GM21825 (cell line): Measurements from ENCODE around the gene FIGLA.
"Not testable (repeated sequence)": the region's sequence is repeated elsewhere in the genome, so short reads cannot be mapped to it uniquely, and the experiment has no call there.

Experiments
- ATAC-seq: cut with Tn5 transposase; IDR thresholded peaks from one replicate; pipeline ENCODE4 v1.9.1; 2021; ENCODE audit warnings: mild to moderate bottlenecking, moderate library complexity; ENCODE audit not compliant: unreplicated experiment

FIGLA gene

DNA sequence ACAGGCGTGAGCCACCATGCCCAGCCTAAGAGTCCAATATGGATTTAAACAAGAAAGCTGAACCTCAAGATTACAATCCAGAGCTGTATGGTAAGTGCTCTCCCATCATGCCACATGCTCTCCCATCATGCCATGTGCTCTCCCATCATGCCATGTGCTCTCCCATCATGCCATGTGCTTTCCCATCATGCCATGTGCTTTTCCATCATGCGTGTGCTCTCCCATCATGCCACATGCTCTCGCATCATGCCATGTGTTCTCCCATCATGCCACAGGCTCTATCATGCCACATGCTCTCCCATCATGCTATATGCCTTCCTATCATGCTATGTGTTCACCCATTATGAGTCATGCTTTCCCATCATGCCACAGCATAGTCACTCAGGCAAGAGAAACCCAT lies 43.2 kb downstream of the FIGLA start:
- no peak for ATAC-seq

DNA sequence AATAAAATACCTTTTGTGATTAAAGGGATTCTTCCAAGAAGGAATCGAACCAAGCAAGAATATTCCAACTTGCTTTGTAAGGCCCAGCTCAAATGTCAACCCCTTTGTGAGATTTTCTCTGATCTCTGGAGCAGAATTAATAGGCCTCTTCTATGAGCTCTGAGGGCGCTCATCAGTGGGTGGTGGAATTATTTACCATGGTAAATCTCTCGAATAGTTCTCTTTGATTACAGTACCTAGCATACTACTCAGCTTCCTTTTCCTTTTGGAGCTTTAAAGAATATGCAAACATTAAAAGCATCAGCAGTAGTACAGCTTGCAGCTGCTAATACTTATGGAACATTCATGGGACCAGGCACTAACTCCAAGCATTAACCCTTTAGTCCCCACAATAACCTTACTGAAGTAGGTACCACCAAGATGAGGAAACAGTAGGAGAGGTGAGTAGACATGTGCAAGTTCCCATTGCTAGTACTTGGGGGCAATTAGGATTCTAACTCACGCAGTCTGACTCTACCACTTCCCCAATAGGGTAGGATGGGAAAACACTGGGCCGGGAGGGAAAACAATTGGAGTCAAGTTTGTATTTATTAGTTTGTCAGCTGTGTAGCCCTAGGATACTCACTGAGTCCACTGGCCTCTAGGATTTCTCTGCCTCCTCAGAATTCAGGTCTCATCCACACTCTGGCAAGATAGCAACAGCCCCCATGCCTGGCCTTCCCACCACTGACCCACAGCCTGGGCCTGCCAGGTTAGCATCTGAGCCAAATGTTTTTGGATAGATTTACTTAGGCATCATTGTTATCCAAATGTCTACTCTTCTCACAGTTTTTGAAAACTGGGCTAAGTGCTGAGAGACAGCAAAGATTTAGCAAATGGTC lies 44.1 kb downstream of the FIGLA start:
- ATAC-seq, result no peak

DNA sequence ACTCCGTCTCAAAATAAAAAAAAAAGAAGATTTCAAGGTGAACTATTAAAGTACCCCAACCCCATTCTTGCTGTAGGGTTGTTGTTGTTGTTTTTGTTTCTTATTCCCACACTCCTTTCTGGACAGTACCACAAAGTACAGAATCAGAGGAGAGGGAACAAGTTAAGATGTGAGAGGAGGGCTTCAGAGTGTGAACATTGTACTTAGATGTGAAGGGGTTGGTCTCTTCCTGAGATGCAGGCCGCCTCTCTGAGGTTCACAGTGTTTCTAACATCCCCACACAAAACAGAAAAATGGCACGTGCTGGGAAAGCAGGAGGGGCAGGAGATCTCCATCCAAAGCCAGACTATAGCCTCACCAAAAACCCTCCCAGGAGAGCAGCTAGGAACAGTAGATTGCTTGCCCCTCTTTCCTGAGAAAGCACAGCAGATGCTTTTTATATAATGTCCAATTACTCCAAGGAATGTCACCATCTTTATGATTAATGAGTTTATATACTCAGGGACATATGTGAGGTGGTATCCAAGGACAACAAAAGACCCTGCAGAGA lies 45.1 kb downstream of the FIGLA start:
- ATAC-seq, result no peak

DNA sequence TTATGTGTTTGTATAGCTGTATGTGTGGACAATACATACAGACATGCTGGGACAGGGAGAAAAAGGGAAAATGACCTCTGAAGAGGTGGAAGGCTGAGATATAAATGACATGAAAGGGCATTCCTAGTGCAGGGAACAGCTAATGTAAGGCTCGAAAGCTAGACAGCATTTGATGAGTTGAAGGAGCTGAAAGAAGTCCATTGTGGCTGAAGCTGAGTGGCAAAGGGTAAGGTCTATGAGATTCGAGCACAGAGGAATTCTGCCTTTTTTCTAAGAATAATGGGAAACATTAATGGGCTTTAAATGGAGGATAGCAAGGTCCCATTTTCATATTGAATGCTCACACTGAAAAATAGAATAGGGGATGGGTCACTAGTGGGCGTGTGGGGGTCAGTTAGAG lies 46.0 kb downstream of the FIGLA start:
- ATAC-seq, result no peak

DNA sequence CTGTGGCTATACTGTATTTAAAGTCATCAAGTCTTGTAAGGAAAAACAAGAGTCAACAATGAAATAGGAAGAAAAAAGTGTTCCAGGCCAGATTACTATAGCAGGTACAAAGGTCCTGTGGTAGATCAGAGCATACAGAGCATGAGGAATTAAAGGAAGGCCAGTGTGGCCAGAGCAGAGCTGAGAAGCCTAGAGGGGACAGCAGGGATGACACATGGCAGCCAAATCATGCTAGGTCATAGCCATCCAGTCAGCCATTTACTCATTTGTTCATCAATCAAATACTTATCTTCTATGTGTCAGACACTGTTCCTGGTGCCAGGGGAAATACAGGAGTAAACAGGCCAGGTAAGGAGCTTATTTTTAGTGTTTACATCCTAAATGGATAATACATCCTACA lies 46.8 kb downstream of the FIGLA start:
- no peak for ATAC-seq

DNA sequence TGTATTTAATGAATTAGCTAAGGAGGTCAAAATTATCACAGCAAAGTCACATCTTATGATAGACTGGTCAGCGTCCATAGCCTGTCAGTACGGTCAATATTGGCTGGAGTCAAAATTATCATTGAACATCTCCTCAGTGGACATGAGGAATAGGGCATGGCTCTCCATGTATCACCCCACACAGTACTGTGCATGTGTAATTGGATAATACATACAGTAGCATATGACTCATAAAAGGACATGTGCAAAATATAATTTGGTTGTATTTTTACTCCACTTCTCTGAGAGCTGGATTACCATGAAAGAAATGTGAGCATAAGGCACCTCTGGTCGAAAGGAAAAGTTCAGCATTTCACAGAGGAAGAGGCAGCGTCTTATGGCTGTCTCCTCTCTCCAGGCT lies 47.4 kb downstream of the FIGLA start:
- no peak for ATAC-seq

DNA sequence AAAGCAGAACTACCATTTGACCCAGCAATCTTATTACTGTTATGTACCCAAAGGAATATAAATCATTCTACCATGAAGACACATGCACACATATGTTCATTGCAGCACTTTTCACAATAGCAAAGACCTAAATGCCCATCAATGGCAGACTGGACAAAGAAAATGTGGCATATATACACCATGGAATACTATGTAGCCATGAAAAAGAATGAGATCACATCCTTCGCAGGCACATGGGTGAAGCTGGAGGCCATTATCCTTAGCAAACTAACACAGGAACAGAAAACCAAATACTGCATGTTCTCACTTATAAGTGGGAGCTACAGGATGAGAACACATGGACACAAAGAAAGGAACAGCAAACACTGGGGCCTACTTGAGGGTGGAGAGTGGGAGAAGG lies 51.0 kb downstream of the FIGLA start:
- not testable (repeated sequence) for ATAC-seq

DNA sequence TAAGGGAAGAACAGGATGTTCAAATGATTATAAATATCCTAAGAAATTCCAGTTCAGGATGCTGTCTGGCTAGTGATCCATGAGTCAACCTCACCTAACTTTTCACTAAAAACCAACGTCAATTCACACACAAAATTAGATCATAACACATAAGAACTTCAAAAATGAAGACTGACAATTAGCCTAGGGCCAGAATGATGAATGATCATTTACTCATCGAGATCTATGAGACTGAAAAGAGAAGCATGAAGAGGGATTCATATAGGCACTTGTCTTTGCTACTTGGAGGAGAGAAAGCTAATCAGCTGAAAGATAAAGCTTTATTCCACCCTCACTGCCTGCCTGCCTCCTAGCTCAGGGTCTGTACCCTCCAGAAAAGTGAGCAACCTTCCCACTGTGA lies 52.3 kb downstream of the FIGLA start:
- ATAC-seq, result no peak

DNA sequence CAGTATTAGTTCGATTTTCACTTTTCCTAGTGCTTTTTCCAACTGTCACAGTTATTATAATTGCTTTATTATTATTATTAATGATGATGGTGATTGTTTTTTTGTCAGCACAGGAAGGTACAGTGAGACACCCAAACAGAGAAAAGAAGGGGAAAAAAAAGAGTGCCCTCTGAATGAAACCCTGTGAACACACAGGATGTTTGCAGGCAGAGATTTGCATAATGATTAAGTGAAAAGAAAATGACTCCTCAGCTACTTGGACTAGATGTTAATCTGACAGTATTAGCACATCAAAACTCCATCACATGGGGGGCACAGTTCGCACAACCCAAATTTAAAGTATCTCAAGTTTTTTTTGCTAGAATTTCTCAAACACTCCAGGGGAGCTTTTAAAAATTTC lies 55.4 kb downstream of the FIGLA start:
- ATAC-seq, result no peak

DNA sequence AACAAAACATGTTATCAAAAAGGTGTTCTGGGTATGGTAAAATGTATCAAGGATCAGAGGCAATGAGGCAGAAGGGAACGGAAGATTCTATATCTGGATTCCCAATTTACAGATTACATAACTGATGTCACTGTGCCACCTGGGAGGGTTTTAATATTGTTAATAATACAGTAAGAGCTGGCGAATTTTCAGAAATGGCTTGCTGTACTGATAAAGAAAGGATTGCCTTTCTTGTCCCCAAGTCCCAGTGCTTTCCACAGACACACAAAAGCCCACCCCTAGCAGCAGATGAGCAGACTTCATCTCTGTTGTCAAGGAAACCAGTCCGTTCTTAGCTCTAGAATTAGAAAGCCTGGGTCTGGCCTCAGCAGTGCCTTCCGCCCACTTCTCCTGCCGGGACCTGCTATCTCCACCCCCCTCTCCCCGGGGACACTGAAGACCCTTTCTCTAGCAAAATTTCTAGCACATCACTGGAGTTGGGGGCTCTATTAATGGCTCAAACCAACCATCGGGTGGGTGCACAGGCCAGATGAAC lies 56.7 kb downstream of the FIGLA start:
- ATAC-seq, result no peak

DNA sequence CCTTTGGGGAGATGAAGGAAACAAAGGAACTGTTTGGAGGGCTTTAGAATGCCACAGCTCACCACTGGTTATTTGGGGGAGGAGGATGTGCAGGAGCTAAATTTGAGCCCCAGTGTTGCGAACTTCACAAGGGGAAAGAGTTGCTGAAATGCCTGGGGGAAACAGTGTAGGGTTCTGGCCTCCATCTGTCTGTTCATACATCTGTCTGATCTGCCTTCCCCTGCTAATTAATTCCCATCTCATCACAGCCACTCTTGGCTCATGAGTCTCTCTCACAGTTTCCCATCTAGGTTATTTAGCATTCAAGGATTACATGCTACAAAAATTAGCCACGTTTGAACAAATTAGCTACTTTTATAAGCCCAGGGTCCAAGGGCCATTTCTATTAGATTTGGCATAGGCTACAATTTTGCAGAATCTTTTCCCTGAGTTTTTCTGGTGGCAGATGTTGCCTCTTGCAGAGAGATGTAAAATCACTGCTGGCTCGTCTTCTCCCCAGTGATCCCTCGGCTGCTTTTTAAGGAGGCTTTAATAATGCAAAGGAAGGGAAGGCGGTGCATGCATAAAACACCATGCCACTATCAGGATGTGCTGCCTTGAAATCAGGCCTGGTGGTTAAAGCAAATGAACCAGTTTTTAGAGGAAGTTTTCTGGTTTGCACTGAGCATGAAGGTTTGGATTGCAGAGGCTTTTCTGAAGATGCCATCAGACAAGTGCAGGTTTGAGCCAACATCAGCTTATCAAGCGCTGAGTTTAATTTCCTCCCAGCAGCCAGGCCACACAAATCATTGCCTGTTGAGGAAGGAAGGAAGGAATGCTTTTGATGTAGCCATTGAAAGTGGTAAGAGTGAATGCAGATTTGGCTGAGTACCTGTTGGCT lies 57.4 kb downstream of the FIGLA start:
- no peak for ATAC-seq

DNA sequence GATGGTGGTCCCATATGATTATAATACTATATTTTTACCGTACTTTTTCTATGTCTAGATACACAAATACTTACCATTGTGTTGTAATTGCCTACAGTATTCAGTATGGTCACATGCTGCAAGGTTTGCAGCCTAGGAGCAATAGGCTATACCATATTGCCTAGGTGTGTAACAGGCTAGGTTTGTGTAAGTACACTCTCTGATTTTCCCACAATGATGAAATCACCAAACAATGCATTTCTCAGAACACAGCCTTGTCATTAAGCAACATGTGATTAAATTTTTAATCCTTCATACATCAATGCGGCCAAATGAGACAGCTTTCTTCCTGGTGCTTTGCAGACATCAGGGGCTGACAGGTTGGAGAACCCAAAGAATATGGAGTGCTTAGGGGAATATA lies 59.7 kb downstream of the FIGLA start:
- no peak for ATAC-seq

DNA sequence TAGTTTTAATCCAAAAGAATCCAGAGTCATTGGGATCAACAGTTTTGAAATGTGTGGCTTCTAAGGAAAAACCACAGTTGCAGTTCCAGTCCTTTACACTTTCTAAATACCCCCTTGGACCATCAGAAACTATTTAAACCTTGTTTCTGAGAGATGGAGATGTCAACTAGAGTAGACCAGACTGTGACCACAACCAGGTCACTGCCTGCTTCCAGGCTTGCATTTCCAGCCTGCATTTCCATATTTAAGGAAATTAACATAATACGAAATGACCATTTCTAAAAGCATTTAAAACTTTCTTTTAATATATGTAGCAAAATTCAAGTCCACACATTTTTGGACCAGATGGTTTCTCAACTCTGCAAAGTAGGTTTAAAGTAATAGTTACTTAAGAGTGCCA lies 60.8 kb downstream of the FIGLA start:
- no peak for ATAC-seq

DNA sequence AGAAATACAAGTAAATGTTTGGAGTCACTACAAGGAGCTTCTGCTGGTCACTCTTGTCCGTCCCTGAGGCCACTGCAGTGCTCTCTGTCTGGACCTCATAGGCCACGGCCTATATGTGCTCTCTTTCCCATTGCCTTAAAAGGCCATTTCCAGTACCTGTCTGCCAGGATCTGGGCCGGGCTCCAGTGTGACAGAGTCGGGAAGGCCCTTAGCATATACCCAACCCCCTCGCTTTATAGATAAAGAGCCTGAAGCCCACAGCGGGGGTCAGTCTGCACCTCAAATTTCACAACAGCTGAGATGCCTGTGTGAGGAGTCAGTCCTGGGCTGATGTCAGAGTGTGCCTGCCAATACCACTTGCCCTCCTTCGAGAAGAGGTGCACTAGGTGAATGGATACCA lies 62.3 kb downstream of the FIGLA start:
- no peak for ATAC-seq
